HG03432 (cell line): ENCODE data around the gene ADCY7.

ENCODE experiments used
- ATAC-seq: cut with Tn5 transposase; IDR thresholded peaks from one replicate; pipeline ENCODE4 v1.9.1; 2021; ENCODE audit warnings: mild to moderate bottlenecking, moderate library complexity; ENCODE audit not compliant: unreplicated experiment

Gene ADCY7

DNA sequence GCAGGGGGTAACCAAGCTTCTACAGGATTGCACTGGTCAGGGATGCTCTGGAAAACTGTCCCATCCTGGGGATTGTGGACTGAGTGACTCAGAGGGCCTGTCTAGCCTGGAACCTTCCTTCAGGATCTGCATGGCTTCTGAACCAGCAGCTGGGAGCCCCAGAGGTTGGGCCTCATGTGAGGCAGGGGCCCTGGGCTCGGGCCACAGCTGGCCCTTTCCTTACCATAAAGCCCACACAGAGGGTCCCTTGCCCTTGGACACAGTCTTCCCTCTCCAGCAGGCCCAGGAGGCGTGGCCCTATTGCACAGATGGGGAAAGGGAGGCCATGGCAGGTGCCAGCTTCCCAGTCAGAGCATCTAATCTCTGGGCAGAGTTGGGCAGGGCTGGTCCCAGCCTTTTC, 30.5 kb downstream of the ADCY7 start:
- no peak for ATAC-seq

DNA sequence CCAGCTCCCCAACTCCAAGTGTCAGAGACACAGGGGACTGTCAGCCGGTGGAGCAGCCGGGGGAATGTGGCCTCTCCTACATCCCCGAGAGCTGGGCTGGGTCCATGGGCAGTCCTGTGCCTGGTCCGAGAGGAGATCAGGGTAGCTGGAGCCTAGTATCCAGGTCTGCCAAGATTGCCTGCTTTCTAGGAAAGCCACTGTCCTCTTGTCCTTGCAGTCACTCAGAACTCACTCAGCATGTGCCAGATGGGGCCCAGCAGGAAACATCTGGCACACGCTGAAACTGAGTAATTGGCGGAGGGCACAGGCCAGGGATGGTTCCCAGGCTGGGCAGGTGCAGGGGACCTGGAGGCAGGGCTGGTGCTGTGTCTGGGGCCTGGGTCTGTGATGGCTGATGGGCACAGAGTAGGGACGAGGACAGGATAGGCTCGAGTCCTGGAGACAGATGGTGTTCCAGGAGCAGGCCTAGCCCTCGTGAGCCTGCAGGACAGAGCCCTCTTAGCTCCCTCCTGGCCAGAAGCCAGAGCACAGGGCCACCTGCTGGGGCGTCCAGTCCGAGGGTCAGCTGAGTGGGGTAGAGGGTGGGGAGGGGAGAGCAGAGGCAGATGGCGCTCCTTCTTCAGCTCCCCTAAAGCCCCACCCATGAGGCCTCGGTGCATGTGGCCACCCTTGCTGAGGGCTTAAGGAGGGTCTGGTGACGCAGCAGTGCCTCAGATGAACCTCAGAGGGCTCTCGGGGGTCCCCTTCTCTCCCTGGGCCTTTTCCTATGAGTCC, 31.1 kb downstream of the ADCY7 start:
- ATAC-seq: no peak

DNA sequence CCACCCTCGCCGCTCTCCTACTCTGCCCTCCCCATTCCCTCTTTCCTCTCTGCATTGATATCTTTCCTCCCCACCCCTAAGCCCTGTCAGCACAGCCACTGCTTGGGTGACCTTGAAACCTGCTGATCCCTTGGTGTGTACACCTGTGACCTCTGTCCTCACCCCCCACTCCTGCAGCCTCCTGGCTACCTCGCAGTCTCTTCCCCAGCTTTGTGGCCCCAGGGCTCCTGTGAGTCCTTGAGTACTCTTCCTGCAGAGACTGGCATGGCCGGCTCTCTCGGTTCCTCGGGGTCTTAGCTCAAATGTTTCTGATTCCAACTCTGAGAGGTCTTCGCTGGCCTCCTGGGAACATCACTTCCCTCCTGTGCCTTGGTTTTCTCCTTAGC, 31.7 kb downstream of the ADCY7 start:
- ATAC-seq: no peak

DNA sequence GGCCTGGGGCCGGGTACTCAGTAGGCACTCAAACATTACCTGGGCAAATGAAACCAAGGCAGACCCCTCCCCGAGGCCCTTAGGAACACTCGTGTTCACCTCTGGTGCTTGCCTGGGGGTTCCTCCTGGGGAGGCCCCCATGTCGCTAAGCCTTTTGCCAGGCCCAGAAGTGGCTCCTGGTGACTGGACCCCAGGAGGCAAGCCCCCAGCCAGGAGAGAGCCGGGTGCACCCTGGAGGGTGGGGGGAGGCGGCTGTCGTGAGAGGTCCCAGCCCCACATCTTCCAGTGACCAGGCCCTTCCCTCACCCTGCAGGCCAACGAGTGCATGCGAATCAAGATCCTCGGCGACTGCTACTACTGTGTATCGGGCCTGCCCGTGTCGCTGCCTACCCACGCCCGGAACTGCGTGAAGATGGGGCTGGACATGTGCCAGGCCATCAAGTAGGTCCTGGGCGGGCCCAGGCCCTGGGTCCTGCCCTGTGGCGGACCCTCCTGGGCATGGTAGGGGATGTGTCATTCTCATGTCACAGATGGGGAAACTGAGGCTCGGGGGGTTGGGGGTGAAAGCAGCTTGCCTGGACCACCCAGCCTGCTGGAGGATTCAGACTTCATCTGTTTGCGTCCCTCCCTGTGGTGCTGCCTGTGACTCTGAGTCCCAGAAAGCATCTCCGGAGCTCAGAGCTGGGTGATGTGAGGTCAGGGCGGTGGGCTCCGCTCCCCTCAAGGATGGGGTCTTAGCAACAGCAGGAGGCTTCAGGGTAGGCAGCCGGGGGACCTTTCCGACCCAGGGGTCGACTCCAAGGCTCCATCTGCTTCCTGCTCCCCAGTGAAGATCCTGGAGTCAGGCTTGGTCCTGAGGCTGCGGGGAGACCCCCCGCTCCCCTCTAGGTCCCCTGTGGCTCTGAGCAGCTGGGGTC, 32.5 kb downstream of the ADCY7 start:
- no peak for ATAC-seq

DNA sequence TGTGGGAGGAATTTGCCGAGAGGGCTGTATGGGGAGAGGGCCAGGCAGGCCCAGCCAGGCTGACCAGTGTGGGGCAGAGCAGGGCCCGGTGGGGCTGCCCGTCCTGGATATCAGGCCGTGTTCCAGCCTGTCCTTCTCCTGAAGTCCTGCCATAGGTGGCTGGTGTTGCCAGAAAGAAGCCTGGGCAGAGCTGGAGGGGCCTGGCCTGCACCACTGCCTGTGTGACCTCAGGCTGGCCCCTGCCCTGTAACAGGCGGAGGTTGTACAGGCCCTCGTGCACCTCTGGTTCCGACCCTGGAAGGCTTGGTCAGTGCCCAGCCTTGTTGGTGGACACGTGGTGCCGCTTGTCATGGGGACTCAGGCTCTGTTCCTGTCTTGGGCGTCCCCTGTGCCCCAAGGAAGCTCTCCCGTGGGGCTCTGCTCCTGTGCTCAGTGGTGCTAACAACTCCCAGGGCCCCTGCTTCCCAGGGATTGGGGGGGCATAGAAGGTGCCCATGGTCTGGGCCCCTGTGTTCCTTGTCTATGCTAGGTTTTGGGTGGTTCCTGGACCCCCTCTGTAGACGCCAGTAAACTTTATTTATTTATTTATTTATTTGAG, 33.3 kb downstream of the ADCY7 start:
- no peak for ATAC-seq

DNA sequence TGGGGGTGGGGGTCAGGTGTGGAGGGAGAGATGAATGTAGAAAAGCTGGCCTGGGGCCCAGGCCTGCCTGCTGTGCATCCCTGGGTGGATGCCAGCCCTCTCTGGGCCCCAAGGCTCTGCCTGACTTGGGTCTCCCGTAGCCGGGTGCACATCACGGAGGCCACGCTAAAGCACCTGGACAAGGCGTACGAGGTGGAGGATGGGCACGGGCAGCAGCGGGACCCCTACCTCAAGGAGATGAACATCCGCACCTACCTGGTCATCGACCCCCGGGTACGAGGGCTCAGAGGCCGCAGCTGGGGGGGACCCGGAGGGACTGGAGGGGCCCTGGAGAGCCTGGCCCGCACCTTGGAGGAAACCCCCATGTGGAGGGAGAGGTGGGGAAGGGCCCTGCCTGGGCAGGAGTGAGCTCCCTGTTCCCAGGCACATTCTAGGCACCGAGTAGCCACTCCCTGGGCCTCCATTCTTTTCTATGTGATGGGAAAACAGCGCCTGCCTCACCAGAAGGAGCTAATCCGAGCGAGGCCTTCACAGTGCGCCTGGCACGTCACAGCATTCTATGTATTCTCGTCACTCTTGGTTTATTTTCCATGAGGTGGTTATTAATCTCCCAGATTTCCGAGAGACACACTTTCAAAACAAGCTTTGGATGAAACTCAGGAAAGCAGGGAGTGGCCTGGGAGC, 34.7 kb downstream of the ADCY7 start:
- no peak for ATAC-seq

DNA sequence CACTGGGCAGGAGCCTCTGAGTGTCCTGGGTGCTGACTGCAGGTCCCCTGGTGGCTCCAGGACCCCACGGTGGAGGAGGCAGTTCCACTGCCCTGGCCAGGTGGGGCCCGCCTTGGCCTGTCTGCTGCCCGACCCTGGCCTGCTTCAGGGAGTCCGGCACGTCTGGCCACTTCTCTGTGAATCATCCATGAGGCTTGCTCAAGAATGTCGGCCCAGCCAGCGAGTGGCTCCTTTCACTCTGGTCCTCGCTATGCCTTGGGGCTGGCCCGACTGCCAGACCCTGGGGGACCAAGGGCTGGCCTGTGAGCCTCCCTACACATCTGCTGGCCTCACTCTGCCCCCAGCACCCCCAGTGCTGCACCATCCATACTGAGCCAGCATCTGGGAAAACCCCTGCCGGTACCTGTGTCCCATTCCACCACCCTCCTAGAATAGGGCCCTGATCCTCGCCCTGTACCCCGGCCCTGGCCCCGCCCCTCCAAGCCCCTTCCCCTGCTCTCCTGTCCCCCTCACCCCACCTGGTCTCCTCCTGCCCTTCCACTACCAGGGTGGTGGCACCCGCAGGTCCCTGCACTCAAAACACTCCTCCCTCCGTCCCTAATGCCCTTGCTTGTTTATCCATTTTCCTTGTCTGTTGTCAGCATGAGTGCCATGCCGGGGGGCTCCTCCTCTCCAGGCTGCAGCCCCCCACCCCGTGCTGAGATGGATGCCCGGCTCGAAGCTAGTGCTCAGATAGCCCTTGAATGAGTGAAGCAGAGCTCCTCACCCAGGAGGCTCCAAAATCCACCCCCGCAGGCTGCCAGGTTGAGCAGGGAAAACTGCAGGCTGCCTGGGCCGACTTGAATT, 35.5 kb downstream of the ADCY7 start:
- no peak for ATAC-seq

DNA sequence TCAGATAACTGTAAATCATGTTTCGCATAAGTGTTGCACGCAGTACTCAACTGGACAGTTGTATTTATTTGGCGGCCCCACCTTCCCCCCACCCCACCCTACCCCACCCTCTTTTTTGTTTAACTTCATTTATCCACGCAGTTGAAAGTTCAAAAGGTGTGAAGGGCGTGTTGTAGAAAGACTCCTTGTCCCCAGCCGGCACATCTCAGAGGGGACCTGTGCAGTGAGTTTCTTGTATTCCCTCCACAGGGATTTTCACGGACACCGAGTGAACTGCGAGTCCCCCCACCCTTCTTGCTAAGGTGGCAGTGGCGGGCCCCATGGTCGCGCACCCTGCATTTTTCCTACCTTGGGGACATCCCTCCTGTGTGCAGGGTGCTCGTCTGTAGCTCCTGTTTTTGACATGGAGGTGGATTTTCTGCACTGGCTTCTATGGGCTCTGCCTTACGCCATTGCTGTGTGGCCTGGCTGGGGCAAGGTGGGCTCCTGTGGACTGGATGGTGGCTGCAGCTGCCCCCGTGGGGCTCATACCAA, 36.2 kb downstream of the ADCY7 start:
- no peak for ATAC-seq

DNA sequence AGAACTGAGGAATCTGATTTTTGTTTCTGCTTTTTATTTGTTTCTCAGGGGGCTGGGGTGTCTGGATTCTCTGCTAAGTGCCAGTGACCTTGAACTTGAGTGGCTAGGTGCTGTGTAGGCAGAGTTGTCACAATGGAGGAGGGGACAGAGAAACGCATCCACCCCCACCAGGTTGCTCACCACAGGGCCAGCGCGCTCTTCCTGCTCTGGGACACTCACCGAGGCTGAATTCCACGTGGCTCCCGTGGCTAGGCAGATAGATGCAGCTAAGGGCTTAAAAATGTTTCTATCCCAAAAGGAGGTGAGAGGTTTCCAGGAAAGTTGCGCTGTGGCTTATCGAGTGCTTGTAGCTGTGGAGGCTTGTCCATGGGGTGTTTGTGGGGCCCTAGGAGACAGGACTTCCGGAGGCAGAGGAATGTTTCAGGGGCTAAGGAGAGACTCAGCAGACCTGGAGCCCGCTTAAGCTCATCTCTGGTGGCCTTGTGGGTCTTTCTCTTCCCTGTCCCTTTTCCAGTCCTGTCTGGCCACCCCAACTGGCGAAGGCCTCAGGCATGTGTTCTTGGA, 36.8 kb downstream of the ADCY7 start:
- no peak for ATAC-seq

DNA sequence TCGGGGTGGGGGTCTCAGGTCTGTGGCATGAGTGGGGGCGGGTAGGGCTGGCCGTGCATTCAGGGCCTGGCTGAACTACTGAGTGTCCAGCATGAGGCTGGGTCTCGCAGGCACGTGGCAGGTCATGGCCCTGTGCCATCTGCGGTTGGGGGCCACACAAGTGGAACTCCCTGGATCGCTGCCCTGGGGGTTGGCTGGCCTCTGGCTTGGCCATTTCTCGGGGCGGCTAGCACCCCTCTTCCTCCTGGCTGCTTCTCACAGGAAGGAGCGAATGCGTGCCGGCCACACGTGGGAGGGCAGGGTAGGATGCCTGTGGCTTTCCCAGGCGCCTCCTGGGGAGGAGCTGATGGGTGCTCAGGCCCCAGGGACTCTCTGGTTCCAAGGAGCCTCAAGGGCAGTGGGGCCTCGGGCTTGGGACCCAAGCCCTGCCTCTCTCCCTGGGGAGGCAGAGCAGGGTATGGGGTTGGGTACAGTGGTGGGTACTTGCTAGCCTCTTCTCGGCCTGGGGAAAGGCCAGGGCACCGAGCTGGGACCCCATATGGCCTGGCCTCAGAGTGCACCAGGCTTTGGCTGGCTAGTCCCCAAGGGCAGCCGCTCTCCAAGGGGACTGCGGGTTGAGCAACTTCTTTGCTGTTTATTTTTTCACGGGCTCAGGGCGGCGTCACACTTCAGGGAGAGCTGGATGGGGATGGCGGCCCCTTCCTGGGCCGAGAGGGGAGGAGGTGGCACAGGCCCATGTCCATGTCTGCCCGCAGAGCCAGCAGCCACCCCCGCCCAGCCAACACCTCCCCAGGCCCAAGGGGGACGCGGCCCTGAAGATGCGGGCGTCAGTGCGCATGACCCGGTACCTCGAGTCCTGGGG, 37.5 kb downstream of the ADCY7 start:
- no peak for ATAC-seq

DNA sequence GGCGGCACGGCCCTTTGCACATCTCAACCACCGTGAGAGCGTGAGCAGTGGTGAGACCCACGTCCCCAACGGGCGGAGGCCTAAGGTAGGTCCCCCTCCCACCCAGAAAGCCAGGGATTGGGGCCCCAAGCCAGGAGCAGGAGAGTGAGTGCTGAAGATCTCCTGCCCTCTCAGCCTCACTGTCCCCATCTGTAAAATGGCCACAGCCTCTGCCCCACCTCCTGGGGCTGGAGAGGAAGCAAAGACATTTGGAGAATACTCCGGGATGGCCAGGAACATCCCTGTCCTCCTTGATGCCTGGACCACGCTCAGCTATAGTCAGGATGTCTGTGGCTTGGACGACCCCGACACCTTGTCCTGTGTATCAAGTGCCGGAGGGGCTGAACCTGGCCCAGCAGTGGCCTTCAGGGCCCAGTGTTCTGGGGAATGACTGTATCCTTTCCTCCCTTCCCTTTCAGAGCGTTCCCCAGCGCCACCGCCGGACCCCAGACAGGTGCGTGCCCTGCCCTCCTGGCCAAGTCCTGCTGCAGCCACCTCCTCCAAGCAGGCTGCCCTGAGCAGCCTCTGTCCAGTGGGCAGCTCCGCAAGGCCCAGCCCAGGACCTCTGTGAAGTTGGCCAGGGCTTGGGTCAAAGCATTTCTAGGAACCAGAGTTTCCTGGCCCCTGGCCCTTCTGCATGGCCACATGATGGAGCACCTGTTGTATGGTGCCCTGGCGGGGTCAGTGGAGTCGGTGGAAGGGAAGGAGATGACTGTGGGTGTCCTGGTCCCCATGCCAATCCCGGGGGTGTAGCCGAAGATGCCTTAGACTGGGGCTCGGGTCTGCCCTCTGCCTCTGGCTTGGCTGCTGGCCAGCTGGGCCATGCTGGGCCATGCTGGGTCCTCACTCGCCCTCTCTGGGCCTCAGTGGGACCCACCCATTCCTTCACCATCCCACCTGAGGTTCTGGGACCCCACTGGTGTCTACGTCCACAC, 38.4 kb downstream of the ADCY7 start:
- no peak for ATAC-seq

DNA sequence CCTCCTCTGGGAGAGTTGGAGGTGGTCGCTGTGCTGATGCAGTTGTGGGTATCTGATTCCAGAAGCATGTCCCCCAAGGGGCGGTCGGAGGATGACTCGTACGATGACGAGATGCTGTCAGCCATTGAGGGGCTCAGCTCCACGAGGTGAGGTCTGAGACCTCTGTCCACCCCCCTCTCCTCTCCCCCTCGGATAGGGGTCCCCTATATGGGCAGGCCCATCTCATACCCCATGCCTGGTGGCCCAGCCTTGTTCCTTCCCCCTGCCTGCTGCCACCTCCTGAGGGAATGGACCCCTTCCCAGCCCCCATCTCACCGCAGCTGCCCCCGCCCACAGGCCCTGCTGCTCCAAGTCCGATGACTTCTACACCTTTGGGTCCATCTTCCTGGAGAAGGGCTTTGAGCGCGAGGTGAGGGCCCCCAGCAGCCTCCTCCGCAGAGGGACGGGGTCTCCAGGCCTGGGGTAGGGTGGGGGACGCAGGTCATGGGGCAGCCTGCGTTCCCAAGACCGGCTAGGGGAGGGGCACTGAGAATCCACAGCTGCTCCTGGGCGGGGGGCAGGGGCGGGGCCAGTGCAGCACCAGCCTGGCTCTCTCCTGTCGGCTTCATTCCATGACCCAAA, 39.2 kb downstream of the ADCY7 start:
- no peak for ATAC-seq

DNA sequence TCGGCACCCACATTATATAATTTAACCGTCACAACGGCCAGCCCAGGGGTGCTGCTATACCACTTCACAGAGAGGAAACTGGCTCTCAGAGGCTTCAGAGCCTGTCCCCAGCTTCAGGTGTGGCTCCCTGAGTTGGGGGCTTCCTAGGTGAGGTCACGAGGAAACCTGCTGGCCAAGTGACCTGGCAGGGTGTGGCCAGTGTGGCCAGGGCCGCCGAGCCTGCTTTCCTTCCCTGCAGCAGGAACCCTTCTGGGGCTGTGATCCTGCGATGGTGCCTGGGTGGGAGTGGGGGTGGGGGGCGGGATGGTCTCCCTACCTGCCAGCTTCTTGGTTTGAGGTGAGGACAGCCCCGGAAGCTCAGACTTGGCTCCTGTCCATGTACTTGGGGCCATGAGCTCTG, 39.9 kb downstream of the ADCY7 start:
- no peak for ATAC-seq

DNA sequence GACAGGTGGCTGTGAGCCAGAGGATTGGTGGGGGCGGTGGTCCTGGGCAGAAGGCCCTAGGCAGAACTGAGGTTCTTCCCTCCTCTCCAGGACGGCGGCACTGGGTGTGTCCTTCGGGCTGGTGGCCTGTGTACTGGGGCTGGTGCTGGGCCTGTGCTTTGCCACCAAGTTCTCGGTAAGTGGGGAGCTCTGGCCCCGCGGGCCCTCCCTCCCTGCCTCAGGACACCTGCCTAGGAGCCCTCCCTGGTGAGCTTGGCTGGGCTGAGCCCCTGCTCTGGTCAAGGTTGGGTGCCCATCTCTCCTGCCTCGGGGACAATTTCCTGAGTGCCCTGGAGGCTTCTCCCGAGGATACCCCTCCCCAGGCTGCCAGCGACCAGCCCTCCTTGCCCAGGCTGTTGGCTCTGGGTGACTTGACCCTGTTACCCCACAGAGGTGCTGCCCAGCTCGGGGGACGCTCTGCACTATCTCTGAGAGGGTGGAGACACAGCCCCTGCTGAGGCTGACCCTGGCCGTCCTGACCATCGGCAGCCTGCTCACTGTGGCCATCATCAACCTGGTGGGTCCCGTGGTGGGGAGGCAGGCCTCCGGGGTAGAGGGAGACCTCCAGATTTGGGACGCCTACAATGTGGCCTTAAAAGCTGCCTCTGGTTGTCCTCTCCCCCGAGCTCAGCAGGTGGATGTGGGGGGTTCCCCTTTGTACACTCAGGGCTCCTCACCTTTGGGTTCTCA, 42.0 kb downstream of the ADCY7 start:
- no peak for ATAC-seq

DNA sequence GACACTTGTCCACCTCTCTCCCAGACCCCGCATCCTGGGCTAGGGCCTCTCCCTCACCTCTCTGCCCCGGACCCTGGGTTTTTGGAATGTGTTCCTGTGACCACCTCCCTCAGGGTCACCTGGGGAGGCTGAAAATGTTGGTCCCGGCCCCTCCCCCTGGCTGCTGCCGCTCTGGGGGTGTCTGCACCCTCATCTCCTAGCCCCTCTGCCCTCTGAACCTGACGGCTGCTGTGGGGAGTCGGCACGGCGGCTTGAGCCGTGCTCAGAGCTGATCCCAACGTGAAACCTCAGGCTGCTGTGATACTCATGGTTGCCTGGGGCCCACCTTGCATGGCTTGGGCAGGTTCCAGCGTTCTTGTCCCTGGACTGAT, 42.8 kb downstream of the ADCY7 start:
- ATAC-seq: no peak

DNA sequence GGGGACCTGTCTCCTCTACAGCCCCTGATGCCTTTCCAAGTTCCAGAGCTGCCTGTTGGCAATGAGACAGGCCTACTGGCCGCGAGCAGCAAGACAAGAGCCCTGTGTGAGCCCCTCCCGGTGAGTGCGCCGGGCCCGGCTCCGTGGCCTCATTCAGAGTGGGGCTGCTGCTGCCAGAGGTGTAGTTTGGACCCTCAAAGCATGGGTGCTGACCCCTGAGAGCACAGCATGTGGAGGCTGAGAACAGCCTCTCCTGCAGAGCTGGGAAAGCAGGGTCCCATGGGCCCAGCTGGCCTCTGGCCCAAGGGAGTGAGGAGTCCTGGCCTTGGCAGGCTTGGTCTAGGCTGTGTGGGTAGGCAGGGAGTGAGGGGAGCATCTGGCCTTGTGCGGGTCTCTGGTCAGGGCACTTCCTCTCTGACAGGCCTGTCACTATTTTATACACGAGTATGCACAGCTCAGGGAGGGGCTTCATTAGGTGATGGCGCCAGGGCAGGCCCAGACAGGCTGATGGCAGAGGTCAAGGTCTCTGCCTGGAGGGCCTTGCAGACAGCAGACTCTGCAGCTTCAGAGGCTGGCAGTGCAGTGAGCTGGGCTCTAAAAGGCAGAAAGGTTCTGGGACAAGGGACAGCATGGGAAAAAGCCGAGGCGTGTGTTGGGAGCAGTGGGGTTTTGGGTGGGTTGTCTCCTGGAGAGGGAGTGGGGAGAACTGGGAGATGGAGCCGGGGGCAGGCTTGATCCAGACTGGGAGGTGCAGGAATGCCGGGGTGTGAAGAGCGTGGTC, 43.4 kb downstream of the ADCY7 start:
- ATAC-seq: no peak
